PC-9 (cell line): ENCODE results near the gene COL18A1. TPM values are rescaled to one million over a fixed set of nuclear protein-coding genes. Genes with fewer than 3 reads are reported as not detected.
"Not testable (repeated sequence)": the region's sequence is repeated elsewhere in the genome, so short reads cannot be mapped to it uniquely, and the experiment has no call there.

Experiments
- BruUV-seq: library from RNA; stranded (reverse); fragments of 400-500 nt; replicated peaks from 2 replicates; lab custom pipeline; 2021; lab: Mats Ljungman, UMichigan
- CTCF ChIA-PET: fragments of 300-600 bp; sonication (Branson Sonifier 250); formaldehyde crosslinking; loops from one replicate; lab custom pipeline; 2022; ENCODE audit warnings: antibody characterized with exemption; lab: Charles Lee
- POLR2A ChIA-PET: fragments of 300-600 bp; sonication (Branson Sonifier 250); formaldehyde crosslinking; loops from one replicate; lab custom pipeline; 2022; ENCODE audit warnings: antibody characterized with exemption; ENCODE audit not compliant: unreplicated experiment; lab: Charles Lee
- DNase-seq, 2 experiments: peaks; one replicate each; pipeline versions ENCODE4 v3.0.0 to v3.0.0-alpha.2; 2015 to 2022; ENCODE audit warnings: mixed read lengths in 1 of 2
- H2AFZ ChIP-seq: fragments of 200-600 bp; sonication (generic); 2 replicates; pipeline ENCODE4 v1.8.1; 2017; ENCODE audit warnings: antibody characterized with exemption
- H3F3A ChIP-seq: fragments of 200-600 bp; sonication (generic); 2 replicates; pipeline ENCODE4 v1.8.1; 2017; ENCODE audit warnings: antibody characterized with exemption, mild to moderate bottlenecking, low read depth; ENCODE audit not compliant: insufficient read depth
- H3K27ac ChIP-seq: fragments of 200-600 bp; sonication (generic); 2 replicates; pipeline ENCODE4 v1.6.1; 2016; ENCODE audit warnings: mixed run types
- H3K27me3 ChIP-seq: fragments of 200-600 bp; sonication (generic); 2 replicates; pipeline ENCODE4 v1.6.1; 2016; ENCODE audit warnings: low read depth, mixed run types; ENCODE audit not compliant: insufficient read depth
- H3K36me3 ChIP-seq: fragments of 200-600 bp; sonication (generic); 2 replicates; pipeline ENCODE4 v1.6.1; 2016; ENCODE audit warnings: low read depth, mixed run types
- H3K4me1 ChIP-seq: fragments of 200-600 bp; sonication (generic); replicated peaks from 2 replicates; pipeline ENCODE4 v1.6.1; 2016; ENCODE audit warnings: mixed run types; ENCODE audit not compliant: insufficient read depth
- H3K4me2 ChIP-seq: fragments of 200-600 bp; sonication (generic); 2 replicates; pipeline ENCODE4 v1.6.1; 2017; ENCODE audit warnings: mixed run types
- H3K4me3 ChIP-seq: fragments of 200-600 bp; sonication (generic); 2 replicates; pipeline ENCODE4 v1.6.1; 2016; ENCODE audit warnings: mixed run types
- H3K79me2 ChIP-seq: fragments of 200-600 bp; sonication (generic); 2 replicates; pipeline ENCODE4 v1.6.1; 2017; ENCODE audit warnings: low read depth, mixed run types
- H3K9me2 ChIP-seq: fragments of 200-600 bp; sonication (generic); 2 replicates; pipeline ENCODE4 v1.8.1; 2017; ENCODE audit warnings: mild to moderate bottlenecking; ENCODE audit not compliant: insufficient read depth
- H3K9me3 ChIP-seq: fragments of 200-600 bp; sonication (generic); 2 replicates; pipeline ENCODE4 v1.8.1; 2016; ENCODE audit warnings: low read depth; ENCODE audit not compliant: insufficient read depth
- H4K20me1 ChIP-seq: fragments of 200-600 bp; sonication (generic); 2 replicates; pipeline ENCODE4 v1.8.1; 2017; ENCODE audit not compliant: insufficient read depth
- EZH2 ChIP-seq: fragments of 200-600 bp; sonication (generic); IDR thresholded peaks from 2 replicates; pipeline ENCODE4 v1.8.0; 2017; ENCODE audit warnings: antibody characterized with exemption, low read depth
- intact Hi-C: fragments of 100-400 bp; cut with micrococcal nuclease; formaldehyde crosslinking; loops from one replicate; pipeline ENCODE4 v1.10.0; 2022; ENCODE audit not compliant: unreplicated experiment
- total RNA-seq: library from RNA; stranded (reverse); gene quantifications from 2 replicates; pipeline ENCODE4 v1.2.3, GENCODE V29; 2021
- TF ChIP-seq, protein P1 (sequence below): fragments of 200-600 bp; sonication (generic); conservative IDR thresholded peaks from 2 replicates; pipeline ENCODE4 v1.6.1; 2017; ENCODE audit warnings: mixed run types, antibody characterized with exemption, mild to moderate bottlenecking, moderate library complexity

COL18A1 gene
- total RNA-seq, 1 experiment from 2014 or later: 82.4 TPM

DNA sequence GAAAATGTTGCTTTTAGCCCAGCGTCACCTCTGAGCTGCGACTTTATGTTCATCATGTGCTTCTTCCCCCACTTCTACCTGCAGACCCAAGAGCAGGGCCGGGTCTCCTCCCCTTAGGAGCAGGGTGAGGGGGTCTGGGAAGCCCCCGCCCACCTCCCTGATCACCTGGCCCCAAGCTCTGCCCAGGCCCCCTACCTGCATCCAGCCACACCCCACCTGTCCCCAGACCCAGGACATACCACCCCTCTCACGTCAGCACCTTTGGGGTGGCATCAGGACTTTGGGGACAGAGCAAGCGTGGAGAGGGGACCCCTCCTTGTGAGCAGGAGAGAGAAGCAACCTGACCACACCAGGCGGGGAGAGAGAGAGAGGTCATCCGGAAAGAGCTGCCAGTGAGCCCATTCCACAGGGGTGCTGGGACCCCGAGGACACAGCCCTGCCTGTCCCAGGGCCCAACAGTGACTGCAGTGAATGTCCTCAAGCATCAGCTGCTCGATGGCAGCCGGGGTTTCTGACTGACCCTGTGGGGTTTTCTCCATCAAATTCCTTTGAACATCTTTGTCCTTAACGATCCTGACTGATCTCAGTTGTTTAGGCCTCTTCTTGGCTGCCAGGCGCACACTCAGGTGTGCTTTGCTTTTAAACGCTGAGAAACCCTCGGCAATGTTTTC lies 42.8 kb upstream of the COL18A1 start:
- Histone ChIP-seq H3K4me1 (peaks cover 35% of the 10 kb centered on the region), H3F3A (peaks cover 14% of the 10 kb centered on the region), H4K20me1 (no peaks in the 10 kb centered on the region), H3K79me2 (no peaks in the 10 kb centered on the region), H3K27ac (no peak overlapping the region), H3K36me3 (no peaks in the 10 kb centered on the region), H2AFZ (no peak overlapping the region), H3K27me3 (no peaks in the 10 kb centered on the region), H3K9me3 (no peaks in the 10 kb centered on the region), H3K9me2 (no peaks in the 10 kb centered on the region), H3K4me2 (no peak overlapping the region), H3K4me3 (no peak overlapping the region)
- no TSS peak for BruUV-seq
- TF ChIP-seq, protein P1, sequence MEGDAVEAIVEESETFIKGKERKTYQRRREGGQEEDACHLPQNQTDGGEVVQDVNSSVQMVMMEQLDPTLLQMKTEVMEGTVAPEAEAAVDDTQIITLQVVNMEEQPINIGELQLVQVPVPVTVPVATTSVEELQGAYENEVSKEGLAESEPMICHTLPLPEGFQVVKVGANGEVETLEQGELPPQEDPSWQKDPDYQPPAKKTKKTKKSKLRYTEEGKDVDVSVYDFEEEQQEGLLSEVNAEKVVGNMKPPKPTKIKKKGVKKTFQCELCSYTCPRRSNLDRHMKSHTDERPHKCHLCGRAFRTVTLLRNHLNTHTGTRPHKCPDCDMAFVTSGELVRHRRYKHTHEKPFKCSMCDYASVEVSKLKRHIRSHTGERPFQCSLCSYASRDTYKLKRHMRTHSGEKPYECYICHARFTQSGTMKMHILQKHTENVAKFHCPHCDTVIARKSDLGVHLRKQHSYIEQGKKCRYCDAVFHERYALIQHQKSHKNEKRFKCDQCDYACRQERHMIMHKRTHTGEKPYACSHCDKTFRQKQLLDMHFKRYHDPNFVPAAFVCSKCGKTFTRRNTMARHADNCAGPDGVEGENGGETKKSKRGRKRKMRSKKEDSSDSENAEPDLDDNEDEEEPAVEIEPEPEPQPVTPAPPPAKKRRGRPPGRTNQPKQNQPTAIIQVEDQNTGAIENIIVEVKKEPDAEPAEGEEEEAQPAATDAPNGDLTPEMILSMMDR: no peak
- TF ChIP-seq EZH2: no peak
- POLR2A ChIA-PET: no interaction called here
- DNase-seq: no peak
- intact Hi-C loops: no loop called here
- CTCF ChIA-PET: no interaction called here

DNA sequence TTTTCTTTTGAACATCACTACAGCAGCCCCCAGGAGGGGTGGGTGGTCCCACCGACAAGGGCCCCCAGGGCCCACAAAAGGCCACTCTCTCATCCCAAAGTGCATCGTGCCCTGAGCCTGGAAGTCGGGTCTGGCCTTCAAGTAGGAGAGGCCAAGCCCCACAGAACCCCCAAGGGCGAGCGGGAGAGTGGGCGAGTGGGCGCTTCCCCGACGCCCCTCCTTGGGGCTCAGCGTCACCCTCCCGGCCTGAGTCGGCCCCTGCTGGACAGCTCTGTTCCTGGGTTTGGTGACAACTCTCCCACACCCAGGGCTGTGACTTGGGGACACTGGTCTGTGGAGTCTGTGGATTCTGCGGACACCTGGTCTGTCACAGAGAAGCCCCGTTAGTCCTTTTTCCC lies 42.2 kb upstream of the COL18A1 start:
- Histone ChIP-seq H3K9me2 (no peaks in the 10 kb centered on the region), H3K27ac (0 out of 2 replicates have a peak overlapping the region, but pooled peaks have one; percentile 100), H3K4me3 (no peak overlapping the region), H3K4me2 (no peak overlapping the region), H3K36me3 (no peaks in the 10 kb centered on the region), H3K9me3 (no peaks in the 10 kb centered on the region), H2AFZ (no peak overlapping the region), H3K27me3 (no peaks in the 10 kb centered on the region), H3K4me1 (peaks cover 40% of the 10 kb centered on the region), H3K79me2 (no peaks in the 10 kb centered on the region), H4K20me1 (no peaks in the 10 kb centered on the region), H3F3A (peaks cover 16% of the 10 kb centered on the region)
- BruUV-seq: no TSS peak
- ChIA-PET CTCF (no interaction called here), POLR2A (no interaction called here)
- intact Hi-C loops: no loop called here
- DNase-seq: no peak
- TF ChIP-seq, protein P1: no peak
- no peak for TF ChIP-seq EZH2

DNA sequence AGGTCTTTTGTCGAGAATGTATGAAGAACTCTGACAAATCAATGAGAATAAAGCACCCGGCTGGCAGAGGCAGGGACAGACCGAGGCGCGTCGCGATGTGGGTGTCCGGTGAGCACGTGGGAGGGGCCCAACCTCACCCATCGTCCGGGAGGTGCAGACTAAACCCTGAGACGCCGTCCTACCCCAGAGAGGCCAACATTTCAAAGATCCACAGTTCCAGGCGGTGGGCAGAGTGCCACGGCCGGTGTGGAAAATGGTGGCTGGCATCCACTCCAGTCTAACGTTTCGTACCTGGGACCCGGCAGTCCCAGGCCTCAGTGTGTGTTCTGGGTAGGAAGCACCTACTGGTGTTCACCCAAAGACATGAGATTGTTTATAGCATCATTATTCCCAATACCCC lies 41.7 kb upstream of the COL18A1 start:
- POLR2A ChIA-PET: interaction anchor here (0.7 kb wide), 1 partner anchor 109 kb away, joined by 7 read pairs; no protein-coding TSS in a partner anchor
- DNase-seq, H4K20me1 ChIP-seq, H3K79me2 ChIP-seq, H3K9me3 ChIP-seq, CTCF ChIA-PET, H3K36me3 ChIP-seq, H3K9me2 ChIP-seq, H2AFZ ChIP-seq, H3K4me3 ChIP-seq, H3K27me3 ChIP-seq, intact Hi-C loops, BruUV-seq: not testable (repeated sequence)
- H3K4me1 ChIP-seq: peaks cover 40% of the 10 kb centered on the region
- peak overlapping the region; percentile 82; the same call in 1 of the 2 replicates for H3K4me2 ChIP-seq
- peaks cover 16% of the 10 kb centered on the region for H3F3A ChIP-seq
- peak overlapping the region; percentile 100 for H3K27ac ChIP-seq
